NCI-H345 treated with DMSO at 0.1 percent for 48 hours (cell line): Measurements from ENCODE around the gene COMMD4.
"Not testable (repeated sequence)": the region's sequence is repeated elsewhere in the genome, so short reads cannot be mapped to it uniquely, and the experiment has no call there.

Source experiments
- DNase-seq: peaks from one replicate; lab custom pipeline; 2025; ENCODE audit not compliant: unreplicated experiment; lab: John Stamatoyannopoulos, UW

COMMD4 gene

DNA sequence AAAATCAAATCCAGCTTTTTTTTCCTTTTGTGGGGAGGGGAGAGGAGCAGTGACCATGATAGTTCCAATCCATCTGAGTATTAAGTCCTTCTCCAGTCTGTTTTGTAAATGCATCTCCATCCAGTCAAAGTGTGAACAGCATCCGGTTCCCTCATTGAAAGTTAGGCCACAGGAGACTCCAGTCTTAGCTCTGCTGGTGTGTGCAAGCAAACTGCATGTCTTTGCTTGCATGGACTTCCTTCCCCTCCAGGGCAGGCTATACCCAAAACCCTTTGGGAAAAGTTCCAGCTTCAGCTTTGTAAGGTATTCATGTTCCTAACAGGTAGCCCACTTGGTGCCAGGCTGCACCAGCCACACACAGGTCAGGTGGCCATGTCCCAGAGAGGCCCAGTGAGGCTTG is 35.6 kb downstream of the COMMD4 start:
- no peak for DNase-seq

DNA sequence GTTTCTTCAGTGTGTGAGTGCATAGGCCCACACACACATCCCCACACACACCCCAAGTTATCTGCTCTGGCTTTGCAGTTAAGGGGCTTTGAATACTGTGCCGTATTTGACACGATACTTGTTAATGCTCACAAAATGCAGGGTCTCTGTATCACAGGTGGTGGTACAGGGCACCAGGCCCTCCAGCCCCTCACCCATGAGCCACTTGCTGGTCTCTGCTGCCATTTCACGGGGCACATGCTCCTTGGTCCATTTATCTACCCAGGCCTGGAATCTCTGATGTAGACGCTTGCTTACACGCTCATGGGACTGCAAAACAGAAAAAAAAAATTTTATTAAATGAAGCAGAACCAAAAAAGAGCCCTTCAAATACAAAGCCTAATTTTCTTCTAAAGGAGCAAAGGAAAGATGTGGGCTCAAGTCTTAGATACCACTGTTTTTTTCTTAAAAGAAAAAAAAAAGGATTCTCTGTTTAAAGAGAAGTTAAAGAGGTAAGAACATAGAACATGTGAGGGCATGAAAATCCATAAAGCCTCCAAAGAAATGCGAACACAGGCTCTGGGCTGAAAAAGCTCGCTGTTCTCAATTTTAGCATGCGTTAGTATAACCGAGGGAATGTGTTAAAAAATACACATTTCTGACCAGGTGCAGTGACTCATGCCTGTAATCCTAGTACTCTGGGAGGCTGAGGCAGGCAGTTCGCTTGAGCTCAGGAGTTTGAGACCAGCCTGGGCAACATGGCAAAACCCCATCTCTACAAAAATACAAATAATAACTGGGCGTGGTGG is 36.2 kb downstream of the COMMD4 start:
- DNase-seq = no peak

DNA sequence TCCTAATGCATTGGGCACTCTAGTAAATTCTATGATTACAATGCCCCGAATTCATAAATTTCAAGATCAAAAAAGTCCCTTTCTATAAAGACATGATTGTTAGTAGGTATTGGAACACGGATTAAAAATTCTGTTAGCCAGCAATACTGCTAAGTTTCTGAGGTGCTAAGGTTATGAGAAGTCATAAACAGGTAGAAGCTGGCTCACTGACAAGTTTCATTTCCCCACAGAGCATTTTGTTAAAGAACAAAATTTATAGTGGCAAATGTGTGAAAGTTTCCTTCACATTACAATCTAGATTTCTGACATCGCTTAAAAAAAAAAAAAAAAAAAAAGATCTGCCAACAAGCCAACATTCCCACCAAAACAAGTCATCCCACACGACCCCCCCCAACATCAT is 44.9 kb downstream of the COMMD4 start:
- DNase-seq = no peak

DNA sequence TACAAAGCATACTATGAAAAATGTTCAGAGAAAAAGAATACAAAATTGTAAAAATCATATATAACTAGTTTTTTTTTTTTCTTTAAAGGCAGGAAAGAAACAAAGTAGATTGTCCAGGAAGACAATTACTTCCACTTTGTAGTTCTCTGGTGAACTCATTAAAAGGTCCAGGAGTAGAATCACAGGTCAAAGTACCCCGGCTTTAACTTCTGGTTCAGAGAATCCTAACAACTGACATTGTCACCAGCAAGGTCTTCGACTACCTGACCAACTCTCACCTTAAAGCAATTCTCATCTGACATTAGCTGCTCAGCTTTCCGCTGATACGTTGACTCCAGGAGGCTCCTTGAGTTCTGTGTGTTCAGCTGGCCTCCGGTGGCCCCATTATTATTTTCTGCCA is 48.1 kb downstream of the COMMD4 start:
- not testable (repeated sequence) for DNase-seq
